DND-41 (cell line): ENCODE results near the gene ADARB2.

Experiments used
- CTCF ChIP-seq: IDR thresholded peaks from 2 replicates; pipeline ENCODE4 v1.5.1; 2012; ENCODE audit warnings: borderline replicate concordance, low read length, moderate library complexity, mild to moderate bottlenecking; ENCODE audit not compliant: poor library complexity, severe bottlenecking; ENCODE audit errors: extremely low read depth
- EZH2 ChIP-seq: IDR thresholded peaks from 3 replicates; pipeline ENCODE4 v1.6.1; 2012; ENCODE audit warnings: borderline replicate concordance, low read depth, mild to moderate bottlenecking, moderate library complexity, low read length, inconsistent platforms; ENCODE audit not compliant: severe bottlenecking

- TF ChIP-seq EZH2 (no peak), CTCF (no peak)
Measured at GRCh38 chr10:1170867-1171180, 566.5 kb downstream of the ADARB2 start.
